ENCODE data around the gene ECI2.

DNA sequence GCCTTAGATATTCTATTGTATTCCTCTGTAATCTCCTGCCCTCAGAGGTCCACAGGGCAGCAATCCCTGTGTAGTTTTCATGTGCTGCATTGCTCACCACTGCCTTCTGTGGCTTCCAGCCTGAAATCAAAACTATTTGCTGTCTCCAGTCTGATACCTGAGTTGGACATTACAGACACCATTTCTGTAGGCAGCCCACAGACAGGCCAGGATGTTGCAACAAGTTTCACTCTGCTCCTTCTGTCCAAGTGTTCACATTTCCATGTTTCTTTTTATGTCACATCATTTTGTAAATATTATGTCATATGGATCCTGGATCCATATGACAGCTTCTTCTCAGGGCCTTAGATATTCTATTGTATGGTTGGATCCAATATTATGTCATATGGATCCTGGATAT, 21.7 kb downstream of the ECI2 start:
- TF ChIP-seq, protein P1, sequence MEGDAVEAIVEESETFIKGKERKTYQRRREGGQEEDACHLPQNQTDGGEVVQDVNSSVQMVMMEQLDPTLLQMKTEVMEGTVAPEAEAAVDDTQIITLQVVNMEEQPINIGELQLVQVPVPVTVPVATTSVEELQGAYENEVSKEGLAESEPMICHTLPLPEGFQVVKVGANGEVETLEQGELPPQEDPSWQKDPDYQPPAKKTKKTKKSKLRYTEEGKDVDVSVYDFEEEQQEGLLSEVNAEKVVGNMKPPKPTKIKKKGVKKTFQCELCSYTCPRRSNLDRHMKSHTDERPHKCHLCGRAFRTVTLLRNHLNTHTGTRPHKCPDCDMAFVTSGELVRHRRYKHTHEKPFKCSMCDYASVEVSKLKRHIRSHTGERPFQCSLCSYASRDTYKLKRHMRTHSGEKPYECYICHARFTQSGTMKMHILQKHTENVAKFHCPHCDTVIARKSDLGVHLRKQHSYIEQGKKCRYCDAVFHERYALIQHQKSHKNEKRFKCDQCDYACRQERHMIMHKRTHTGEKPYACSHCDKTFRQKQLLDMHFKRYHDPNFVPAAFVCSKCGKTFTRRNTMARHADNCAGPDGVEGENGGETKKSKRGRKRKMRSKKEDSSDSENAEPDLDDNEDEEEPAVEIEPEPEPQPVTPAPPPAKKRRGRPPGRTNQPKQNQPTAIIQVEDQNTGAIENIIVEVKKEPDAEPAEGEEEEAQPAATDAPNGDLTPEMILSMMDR (IDR thresholded peaks at IDR 0.05): no peak
- TF ChIP-seq EZH2 (IDR thresholded peaks at IDR 0.05; ENCODE audit: borderline replicate concordance, insufficient read depth, low read depth, low read length, poor library complexity, severe bottlenecking): no peak

All from B cell (primary cell).